Endothelial cell of umbilical vein (primary cell): ENCODE measurements around the gene LAMP1. TPM values are rescaled to one million over a fixed set of nuclear protein-coding genes. Genes with fewer than 3 reads are reported as not detected.

ENCODE experiments used
- BruUV-seq: library from RNA; stranded (reverse); fragments of 400-500 nt; replicated peaks from 2 replicates; lab custom pipeline; 2021; lab: Mats Ljungman, UMichigan
- CTCF ChIA-PET: fragments of 300-600, 350-600 bp; sonication (Branson Sonifier 250); formaldehyde crosslinking; loops from one replicate; lab custom pipeline; 2021; ENCODE audit warnings: antibody characterized with exemption, inconsistent platforms; lab: Charles Lee
- POLR2A ChIA-PET: fragments of 300-600, 350-600 bp; sonication (Branson Sonifier 250); formaldehyde crosslinking; loops from one replicate; lab custom pipeline; 2021; ENCODE audit warnings: antibody characterized with exemption, inconsistent platforms; lab: Charles Lee
- DNase-seq: peaks from one replicate; pipeline ENCODE4 v3.0.0-alpha.2; 2011; ENCODE audit warnings: low read depth, low spot score
- FAIRE-seq: peaks from 2 replicates; lab custom pipeline; 2011; peaks lifted over from hg19 to GRCh38; lab: Jason Lieb, UNC
- H2AFZ ChIP-seq: 2 replicates; pipeline ENCODE4 v1.6.0; 2012; ENCODE audit warnings: low read depth, low read length, control low read depth, inconsistent platforms
- H3K27ac ChIP-seq: 2 replicates; pipeline ENCODE4 v1.5.1; 2011; ENCODE audit warnings: low read depth, mild to moderate bottlenecking, control low read depth, low read length, moderate library complexity; ENCODE audit not compliant: insufficient read depth
- H3K27me3 ChIP-seq, 2 experiments: 2 replicates each; pipeline versions ENCODE4 v1.6.0 to v1.6.1; 2011; ENCODE audit warnings: low read length in 2 of 2, mixed read lengths in 1 of 2; ENCODE audit not compliant: control insufficient read depth in 2 of 2, insufficient read depth in 2 of 2
- H3K36me3 ChIP-seq, 2 experiments: 2 replicates in 1 of 2; 3 replicates in 1 of 2; pipeline ENCODE4 v1.5.1; 2011; ENCODE audit warnings: low read length in 2 of 2, mild to moderate bottlenecking in 1 of 2, moderate library complexity in 1 of 2; ENCODE audit not compliant: control insufficient read depth in 2 of 2, insufficient read depth in 2 of 2; ENCODE audit errors: extremely low read depth in 1 of 2
- H3K4me1 ChIP-seq: 3 replicates; pipeline ENCODE4 v1.5.1; 2011; ENCODE audit warnings: mild to moderate bottlenecking, low read length; ENCODE audit not compliant: control insufficient read depth, insufficient read depth; ENCODE audit errors: extremely low read depth
- H3K4me2 ChIP-seq: 2 replicates; pipeline ENCODE4 v1.6.1; 2011; ENCODE audit warnings: low read length, control low read depth, mixed read lengths; ENCODE audit not compliant: insufficient read depth
- H3K4me3 ChIP-seq, 3 experiments: fragments of 200-600 bp in 1 of 3; sonication (generic), shearing (Covaris generic) in 1 of 3; replicated peaks in 1 of 3; 2 replicates each; pipeline ENCODE4 v1.5.1; 2011 to 2016; ENCODE audit warnings: control low read depth in 3 of 3, low read length in 3 of 3, mild to moderate bottlenecking in 2 of 3, inconsistent platforms in 1 of 3, low read depth in 1 of 3, moderate library complexity in 1 of 3; ENCODE audit not compliant: insufficient read depth in 1 of 3
- H3K79me2 ChIP-seq: 2 replicates; pipeline ENCODE4 v1.6.0; 2012; ENCODE audit warnings: low read length, inconsistent platforms; ENCODE audit not compliant: control insufficient read depth, insufficient read depth
- H3K9ac ChIP-seq: replicated peaks from 2 replicates; pipeline ENCODE3; 2011; ENCODE audit warnings: low read length, control low read depth; ENCODE audit not compliant: insufficient read depth; ENCODE audit errors: extremely low read depth
- H3K9me1 ChIP-seq: replicated peaks from 3 replicates; pipeline ENCODE4 v1.6.0; 2011; ENCODE audit warnings: mild to moderate bottlenecking, low read length; ENCODE audit not compliant: control insufficient read depth, insufficient read depth; ENCODE audit errors: extremely low read depth
- H3K9me3 ChIP-seq: replicated peaks from 2 replicates; pipeline ENCODE4 v1.5.1; 2012; ENCODE audit warnings: low read length, inconsistent platforms; ENCODE audit not compliant: control insufficient read depth, insufficient read depth
- H4K20me1 ChIP-seq: replicated peaks from 2 replicates; pipeline ENCODE3; 2011; ENCODE audit warnings: mild to moderate bottlenecking, low read length; ENCODE audit not compliant: control insufficient read depth, insufficient read depth; ENCODE audit errors: extremely low read depth
- CTCF ChIP-seq, 2 donors: IDR thresholded peaks; 1 replicate in 1 of 2; 2 replicates in 1 of 2; pipeline ENCODE4 v1.5.1; 2011; ENCODE audit warnings: low read length in 2 of 2, mild to moderate bottlenecking in 2 of 2, moderate library complexity in 2 of 2, control low read depth in 1 of 2, inconsistent platforms in 1 of 2, low read depth in 1 of 2; ENCODE audit not compliant: insufficient read depth in 1 of 2; ENCODE audit errors: extremely low read depth in 1 of 2
- EZH2 ChIP-seq: IDR thresholded peaks from 2 replicates; pipeline ENCODE4 v1.6.1; 2012; ENCODE audit warnings: borderline replicate concordance, low read depth, mild to moderate bottlenecking, moderate library complexity, low read length, inconsistent platforms; ENCODE audit not compliant: severe bottlenecking
- FOS ChIP-seq: IDR thresholded peaks from 2 replicates; pipeline ENCODE4 v1.6.1; 2011; ENCODE audit warnings: mild to moderate bottlenecking, low read length, moderate library complexity, borderline replicate concordance; ENCODE audit not compliant: insufficient read depth
- GATA2 ChIP-seq: IDR thresholded peaks from 2 replicates; pipeline ENCODE4 v1.7.0; 2011; ENCODE audit warnings: low read depth, mild to moderate bottlenecking, moderate library complexity, mixed read lengths, low read length; ENCODE audit not compliant: insufficient read length, insufficient read depth
- JUN ChIP-seq: IDR thresholded peaks from 2 replicates; pipeline ENCODE4 v1.6.1; 2011; ENCODE audit warnings: borderline replicate concordance, low read depth; ENCODE audit not compliant: insufficient read length, insufficient read depth
- MAX ChIP-seq: IDR thresholded peaks from 2 replicates; pipeline ENCODE4 v1.6.1; 2011; ENCODE audit not compliant: insufficient read depth, insufficient read length
- MYC ChIP-seq: IDR thresholded peaks from one replicate; pipeline ENCODE4 v1.6.1; 2011; ENCODE audit warnings: mild to moderate bottlenecking, low read depth, low read length
- POLR2A ChIP-seq: IDR thresholded peaks from 2 replicates; pipeline ENCODE4 v1.6.1; 2012; ENCODE audit warnings: low read depth, mild to moderate bottlenecking, control low read depth, low read length
- POLR2AphosphoS5 ChIP-seq: IDR thresholded peaks from 2 replicates; pipeline ENCODE4 v1.6.1; 2012; ENCODE audit warnings: low read depth, mild to moderate bottlenecking, control low read depth, low read length, moderate library complexity; ENCODE audit not compliant: insufficient read depth
- dilution Hi-C: fragments of 300-500 bp; cut with MboI; formaldehyde crosslinking; loops from one replicate; pipeline ENCODE4 v1.15.0; 2019; ENCODE audit warnings: low sequenced_read_pairs; ENCODE audit not compliant: extremely low pct_ligation_motif_present
- intact Hi-C: fragments of 100-400 bp; cut with micrococcal nuclease; formaldehyde crosslinking; loops from one replicate; pipeline ENCODE4 v1.10.0; 2022
- polyA plus RNA-seq, 4 experiments: library from polyadenylated mRNA; depleted of rRNA in 3 of 4; stranded (reverse) in 3 of 4; unstranded in 1 of 4; fragments of >200 nt; gene quantifications; 2 replicates each; pipeline versions ENCODE4 v1.2.1 to v1.2.3, GENCODE V29; 2011 to 2012; ENCODE audit warnings: missing spikeins in 1 of 4
- total RNA-seq: library from RNA; stranded (reverse); gene quantifications from 2 replicates; pipeline ENCODE4 v1.2.3, GENCODE V29; 2021

The LAMP1 gene
- total and polyA plus RNA-seq, 2 donors (not counting 3 experiments of a cell fraction or from before 2014, with no cell fraction given) = 262 to 285 TPM

- Histone ChIP-seq H3K9ac (no peak overlapping the region), H3K27me3 (no peaks in the 10 kb centered on the region), H3K9me1 (no peaks in the 10 kb centered on the region), H3K4me3 (no peak overlapping the region), H3K79me2 (no peaks in the 10 kb centered on the region), H3K4me1 (no peaks in the 10 kb centered on the region), H3K4me2 (no peak overlapping the region), H3K36me3 (no peaks in the 10 kb centered on the region), H4K20me1 (no peaks in the 10 kb centered on the region), H3K27ac (no peak overlapping the region), H3K9me3 (no peaks in the 10 kb centered on the region), H2AFZ (no peak overlapping the region)
- CTCF ChIA-PET = interaction anchor here (0.6 kb wide), 1 partner anchor 79 kb away, joined by 3 read pairs; no protein-coding TSS in a partner anchor
- TF ChIP-seq GATA2 (no peak), POLR2AphosphoS5 (no peak), FOS (no peak), CTCF (IDR thresholded peaks at IDR 0.05; ENCODE audit: extremely low read depth in 1 of 2, insufficient read depth in 1 of 2, low read depth in 1 of 2, low read length in 2 of 2) (no peak), MAX (no peak), JUN (no peak), EZH2 (no peak), MYC (no peak), POLR2A (no peak)
- dilution Hi-C loops = no loop called here
- FAIRE-seq (no peak), DNase-seq (no peak)
- POLR2A ChIA-PET = no interaction called here
- no TSS peak for BruUV-seq
- intact Hi-C loops = no loop called here
These were observed 52.0 kb downstream of the LAMP1 start for GRCh38 chr13:113349050-113349449.
